GM23338 (cell line): ENCODE measurements around the gene ANTXR1. TPM values are rescaled to one million over a fixed set of nuclear protein-coding genes. Genes with fewer than 3 reads are reported as not detected.

Source experiments
- ATAC-seq: fragments of 200-7000 bp; cut with Tn5 transposase; 3 replicates; pipeline ENCODE4 v1.9.1; 2020
- DNase-seq: peaks from one replicate; pipeline ENCODE4 v3.0.0-alpha.2; 2015; ENCODE audit warnings: low spot score
- H2AFZ ChIP-seq: fragments of 200-600 bp; sonication (generic); 2 replicates; pipeline ENCODE4 v1.8.0; 2016; ENCODE audit warnings: antibody characterized with exemption, mild to moderate bottlenecking, moderate library complexity
- H3F3A ChIP-seq: fragments of 200-600 bp; sonication (generic); replicated peaks from 2 replicates; pipeline ENCODE4 v1.8.0; 2017; ENCODE audit warnings: antibody characterized with exemption, mixed run types, low read depth
- H3K27ac ChIP-seq: fragments of 200-600 bp; sonication (generic); 2 replicates; pipeline ENCODE4 v1.6.1; 2016; ENCODE audit warnings: low read depth
- H3K27me3 ChIP-seq: fragments of 200-600 bp; sonication (generic); 2 replicates; pipeline ENCODE4 v1.8.0; 2016; ENCODE audit warnings: mild to moderate bottlenecking, mixed run types, moderate library complexity; ENCODE audit not compliant: insufficient read depth
- H3K36me3 ChIP-seq: fragments of 200-600 bp; sonication (generic); 2 replicates; pipeline ENCODE4 v1.8.0; 2016; ENCODE audit warnings: mild to moderate bottlenecking; ENCODE audit not compliant: insufficient read depth
- H3K4me1 ChIP-seq: fragments of 200-600 bp; sonication (generic); 2 replicates; pipeline ENCODE4 v1.8.0; 2016; ENCODE audit warnings: mild to moderate bottlenecking, moderate library complexity; ENCODE audit not compliant: insufficient read depth
- H3K4me2 ChIP-seq: fragments of 200-600 bp; sonication (generic); 2 replicates; pipeline ENCODE4 v1.7.1; 2017; ENCODE audit warnings: mixed run types
- H3K4me3 ChIP-seq: fragments of 200-600 bp; sonication (generic); 2 replicates; pipeline ENCODE4 v1.6.1; 2016; ENCODE audit warnings: mixed run types
- H3K79me2 ChIP-seq: fragments of 200-600 bp; sonication (generic); replicated peaks from 2 replicates; pipeline ENCODE4 v1.8.0; 2017; ENCODE audit warnings: mild to moderate bottlenecking; ENCODE audit not compliant: insufficient read depth
- H3K9me2 ChIP-seq: fragments of 200-600 bp; sonication (generic); 2 replicates; pipeline ENCODE4 v1.8.0; 2017; ENCODE audit not compliant: insufficient read depth
- H4K20me1 ChIP-seq: fragments of 200-600 bp; sonication (generic); replicated peaks from 2 replicates; pipeline ENCODE4 v1.8.0; 2017; ENCODE audit warnings: mild to moderate bottlenecking; ENCODE audit not compliant: insufficient read depth
- H3K27ac Mint-ChIP-seq: 2 replicates; pipeline ENCODE4 v1.8.0; 2020; ENCODE audit warnings: inconsistent platforms, mild to moderate bottlenecking, moderate library complexity, mixed read lengths
- H3K27me3 Mint-ChIP-seq: 3 replicates; pipeline ENCODE4 v1.8.0; 2022; ENCODE audit warnings: low read depth, mild to moderate bottlenecking, moderate library complexity, mixed read lengths, inconsistent platforms; ENCODE audit not compliant: insufficient read depth, poor library complexity
- H3K36me3 Mint-ChIP-seq: 3 replicates; pipeline ENCODE4 v1.8.0; 2021; ENCODE audit warnings: low read depth, mild to moderate bottlenecking, inconsistent platforms, moderate library complexity, mixed read lengths
- H3K4me1 Mint-ChIP-seq: 3 replicates; pipeline ENCODE4 v1.8.0; 2020; ENCODE audit warnings: mild to moderate bottlenecking, inconsistent platforms, mixed read lengths
- H3K4me3 Mint-ChIP-seq: 3 replicates; pipeline ENCODE4 v1.8.0; 2021; ENCODE audit warnings: moderate library complexity, mild to moderate bottlenecking, inconsistent platforms, mixed read lengths
- H3K9me3 Mint-ChIP-seq: 3 replicates; pipeline ENCODE4 v1.8.0; 2020; ENCODE audit warnings: moderate library complexity, mild to moderate bottlenecking, inconsistent platforms, mixed read lengths
- EZH2 ChIP-seq: fragments of 200-600 bp; sonication (generic); IDR thresholded peaks from one replicate; pipeline ENCODE4 v1.8.0; 2017; ENCODE audit warnings: antibody characterized with exemption, mild to moderate bottlenecking, low read depth; ENCODE audit not compliant: unreplicated experiment
- EZH2phosphoT487 ChIP-seq: fragments of 200-600 bp; sonication (generic); IDR thresholded peaks from one replicate; pipeline ENCODE4 v1.8.1; 2018; ENCODE audit warnings: antibody characterized with exemption; ENCODE audit not compliant: unreplicated experiment
- JUNB ChIP-seq: IDR thresholded peaks from one replicate; pipeline ENCODE4 v1.6.1; 2016; ENCODE audit warnings: antibody characterized with exemption; ENCODE audit not compliant: unreplicated experiment
- POLR2AphosphoS5 ChIP-seq: IDR thresholded peaks from 2 replicates; pipeline ENCODE4 v1.6.1; 2016; ENCODE audit warnings: antibody characterized with exemption, low read depth
- STAT1 ChIP-seq: IDR thresholded peaks from one replicate; pipeline ENCODE4 v1.6.1; 2016; ENCODE audit warnings: antibody characterized with exemption; ENCODE audit not compliant: unreplicated experiment
- ZNF114 ChIP-seq: fragments of 250-450 bp; sonication (Bioruptor Pico); IDR thresholded peaks from 2 replicates; pipeline ENCODE4 v1.5.0; 2020; ENCODE audit warnings: mild to moderate bottlenecking, moderate library complexity
- ZNF331 ChIP-seq: fragments of 250-450 bp; sonication (Bioruptor Pico); IDR thresholded peaks from 2 replicates; pipeline ENCODE4 v1.5.0; 2020; ENCODE audit warnings: low read depth, mild to moderate bottlenecking, moderate library complexity
- polyA plus RNA-seq: library from polyadenylated mRNA; unstranded; fragments of >200 nt; fragmentation: Nextera tagmentation; extraction: Ambion mirVana; gene quantifications from 2 replicates; pipeline ENCODE4 v1.2.1, GENCODE V29; 2016
- total RNA-seq: library from RNA; depleted of rRNA; stranded (reverse); fragments of >200 nt; shearing (Covaris generic); gene quantifications from 2 replicates; pipeline ENCODE4 v1.2.3, GENCODE V29; 2014
- TF ChIP-seq, protein P1 (sequence below): fragments of 250-450 bp; sonication (Bioruptor Pico); IDR thresholded peaks from 2 replicates; pipeline ENCODE4 v1.5.0; 2020; ENCODE audit warnings: mild to moderate bottlenecking, moderate library complexity
- TF ChIP-seq, protein P2 (sequence below): IDR thresholded peaks from one replicate; pipeline ENCODE4 v1.6.1; 2018; ENCODE audit warnings: antibody characterized with exemption; ENCODE audit not compliant: unreplicated experiment
- TF ChIP-seq, protein P3 (sequence below): IDR thresholded peaks from 2 replicates; pipeline ENCODE4 v1.6.1; 2016; ENCODE audit warnings: antibody characterized with exemption

ANTXR1 gene
- total and polyA plus RNA-seq, 2 experiments from 2014 or later = 16.1 to 23.1 TPM

DNA sequence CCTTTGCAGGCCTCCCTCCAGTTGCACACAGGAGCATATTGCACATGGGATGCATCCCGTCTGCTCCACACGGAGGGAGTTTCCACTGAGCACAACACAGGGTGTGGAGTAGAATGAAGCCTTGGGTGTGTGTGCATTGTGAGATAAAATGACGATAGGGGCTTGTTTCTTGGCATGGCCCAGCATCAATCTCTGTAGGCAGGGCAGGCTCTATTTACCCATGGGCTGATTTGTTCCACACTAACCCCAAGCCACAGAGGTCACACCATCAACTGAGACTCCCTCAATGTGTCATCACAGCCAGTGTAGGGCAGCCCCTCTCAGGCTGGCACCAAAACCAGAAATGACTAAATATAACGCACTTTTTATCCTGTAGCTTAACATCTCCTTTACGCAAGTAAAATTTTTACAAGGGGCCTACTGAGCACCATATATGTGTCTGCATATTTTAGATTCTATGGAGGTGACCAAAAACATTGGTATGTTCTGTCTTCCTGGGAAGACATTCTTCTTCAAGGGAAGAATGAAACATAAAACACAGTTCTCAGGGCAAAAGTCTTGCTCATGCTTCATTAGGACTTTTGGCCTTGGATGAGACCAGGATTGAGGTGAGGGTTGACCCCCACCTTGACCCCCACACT, 41.3 kb upstream of the ANTXR1 start (continued):
- TF ChIP-seq, protein P1, sequence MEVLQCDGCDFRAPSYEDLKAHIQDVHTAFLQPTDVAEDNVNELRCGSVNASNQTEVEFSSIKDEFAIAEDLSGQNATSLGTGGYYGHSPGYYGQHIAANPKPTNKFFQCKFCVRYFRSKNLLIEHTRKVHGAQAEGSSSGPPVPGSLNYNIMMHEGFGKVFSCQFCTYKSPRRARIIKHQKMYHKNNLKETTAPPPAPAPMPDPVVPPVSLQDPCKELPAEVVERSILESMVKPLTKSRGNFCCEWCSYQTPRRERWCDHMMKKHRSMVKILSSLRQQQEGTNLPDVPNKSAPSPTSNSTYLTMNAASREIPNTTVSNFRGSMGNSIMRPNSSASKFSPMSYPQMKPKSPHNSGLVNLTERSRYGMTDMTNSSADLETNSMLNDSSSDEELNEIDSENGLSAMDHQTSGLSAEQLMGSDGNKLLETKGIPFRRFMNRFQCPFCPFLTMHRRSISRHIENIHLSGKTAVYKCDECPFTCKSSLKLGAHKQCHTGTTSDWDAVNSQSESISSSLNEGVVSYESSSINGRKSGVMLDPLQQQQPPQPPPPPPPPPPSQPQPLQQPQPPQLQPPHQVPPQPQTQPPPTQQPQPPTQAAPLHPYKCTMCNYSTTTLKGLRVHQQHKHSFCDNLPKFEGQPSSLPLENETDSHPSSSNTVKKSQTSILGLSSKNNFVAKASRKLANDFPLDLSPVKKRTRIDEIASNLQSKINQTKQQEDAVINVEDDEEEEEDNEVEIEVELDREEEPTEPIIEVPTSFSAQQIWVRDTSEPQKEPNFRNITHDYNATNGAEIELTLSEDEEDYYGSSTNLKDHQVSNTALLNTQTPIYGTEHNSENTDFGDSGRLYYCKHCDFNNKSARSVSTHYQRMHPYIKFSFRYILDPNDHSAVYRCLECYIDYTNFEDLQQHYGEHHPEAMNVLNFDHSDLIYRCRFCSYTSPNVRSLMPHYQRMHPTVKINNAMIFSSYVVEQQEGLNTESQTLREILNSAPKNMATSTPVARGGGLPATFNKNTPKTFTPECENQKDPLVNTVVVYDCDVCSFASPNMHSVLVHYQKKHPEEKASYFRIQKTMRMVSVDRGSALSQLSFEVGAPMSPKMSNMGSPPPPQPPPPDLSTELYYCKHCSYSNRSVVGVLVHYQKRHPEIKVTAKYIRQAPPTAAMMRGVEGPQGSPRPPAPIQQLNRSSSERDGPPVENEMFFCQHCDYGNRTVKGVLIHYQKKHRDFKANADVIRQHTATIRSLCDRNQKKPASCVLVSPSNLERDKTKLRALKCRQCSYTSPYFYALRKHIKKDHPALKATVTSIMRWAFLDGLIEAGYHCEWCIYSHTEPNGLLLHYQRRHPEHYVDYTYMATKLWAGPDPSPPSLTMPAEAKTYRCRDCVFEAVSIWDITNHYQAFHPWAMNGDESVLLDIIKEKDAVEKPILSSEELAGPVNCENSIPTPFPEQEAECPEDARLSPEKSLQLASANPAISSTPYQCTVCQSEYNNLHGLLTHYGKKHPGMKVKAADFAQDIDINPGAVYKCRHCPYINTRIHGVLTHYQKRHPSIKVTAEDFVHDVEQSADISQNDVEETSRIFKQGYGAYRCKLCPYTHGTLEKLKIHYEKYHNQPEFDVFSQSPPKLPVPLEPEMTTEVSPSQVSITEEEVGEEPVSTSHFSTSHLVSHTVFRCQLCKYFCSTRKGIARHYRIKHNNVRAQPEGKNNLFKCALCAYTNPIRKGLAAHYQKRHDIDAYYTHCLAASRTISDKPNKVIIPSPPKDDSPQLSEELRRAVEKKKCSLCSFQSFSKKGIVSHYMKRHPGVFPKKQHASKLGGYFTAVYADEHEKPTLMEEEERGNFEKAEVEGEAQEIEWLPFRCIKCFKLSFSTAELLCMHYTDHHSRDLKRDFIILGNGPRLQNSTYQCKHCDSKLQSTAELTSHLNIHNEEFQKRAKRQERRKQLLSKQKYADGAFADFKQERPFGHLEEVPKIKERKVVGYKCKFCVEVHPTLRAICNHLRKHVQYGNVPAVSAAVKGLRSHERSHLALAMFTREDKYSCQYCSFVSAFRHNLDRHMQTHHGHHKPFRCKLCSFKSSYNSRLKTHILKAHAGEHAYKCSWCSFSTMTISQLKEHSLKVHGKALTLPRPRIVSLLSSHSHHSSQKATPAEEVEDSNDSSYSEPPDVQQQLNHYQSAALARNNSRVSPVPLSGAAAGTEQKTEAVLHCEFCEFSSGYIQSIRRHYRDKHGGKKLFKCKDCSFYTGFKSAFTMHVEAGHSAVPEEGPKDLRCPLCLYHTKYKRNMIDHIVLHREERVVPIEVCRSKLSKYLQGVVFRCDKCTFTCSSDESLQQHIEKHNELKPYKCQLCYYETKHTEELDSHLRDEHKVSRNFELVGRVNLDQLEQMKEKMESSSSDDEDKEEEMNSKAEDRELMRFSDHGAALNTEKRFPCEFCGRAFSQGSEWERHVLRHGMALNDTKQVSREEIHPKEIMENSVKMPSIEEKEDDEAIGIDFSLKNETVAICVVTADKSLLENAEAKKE (CRISPR knock-in tag) = no peak
- TF ChIP-seq EZH2phosphoT487 = no peak
- TF ChIP-seq, protein P2, sequence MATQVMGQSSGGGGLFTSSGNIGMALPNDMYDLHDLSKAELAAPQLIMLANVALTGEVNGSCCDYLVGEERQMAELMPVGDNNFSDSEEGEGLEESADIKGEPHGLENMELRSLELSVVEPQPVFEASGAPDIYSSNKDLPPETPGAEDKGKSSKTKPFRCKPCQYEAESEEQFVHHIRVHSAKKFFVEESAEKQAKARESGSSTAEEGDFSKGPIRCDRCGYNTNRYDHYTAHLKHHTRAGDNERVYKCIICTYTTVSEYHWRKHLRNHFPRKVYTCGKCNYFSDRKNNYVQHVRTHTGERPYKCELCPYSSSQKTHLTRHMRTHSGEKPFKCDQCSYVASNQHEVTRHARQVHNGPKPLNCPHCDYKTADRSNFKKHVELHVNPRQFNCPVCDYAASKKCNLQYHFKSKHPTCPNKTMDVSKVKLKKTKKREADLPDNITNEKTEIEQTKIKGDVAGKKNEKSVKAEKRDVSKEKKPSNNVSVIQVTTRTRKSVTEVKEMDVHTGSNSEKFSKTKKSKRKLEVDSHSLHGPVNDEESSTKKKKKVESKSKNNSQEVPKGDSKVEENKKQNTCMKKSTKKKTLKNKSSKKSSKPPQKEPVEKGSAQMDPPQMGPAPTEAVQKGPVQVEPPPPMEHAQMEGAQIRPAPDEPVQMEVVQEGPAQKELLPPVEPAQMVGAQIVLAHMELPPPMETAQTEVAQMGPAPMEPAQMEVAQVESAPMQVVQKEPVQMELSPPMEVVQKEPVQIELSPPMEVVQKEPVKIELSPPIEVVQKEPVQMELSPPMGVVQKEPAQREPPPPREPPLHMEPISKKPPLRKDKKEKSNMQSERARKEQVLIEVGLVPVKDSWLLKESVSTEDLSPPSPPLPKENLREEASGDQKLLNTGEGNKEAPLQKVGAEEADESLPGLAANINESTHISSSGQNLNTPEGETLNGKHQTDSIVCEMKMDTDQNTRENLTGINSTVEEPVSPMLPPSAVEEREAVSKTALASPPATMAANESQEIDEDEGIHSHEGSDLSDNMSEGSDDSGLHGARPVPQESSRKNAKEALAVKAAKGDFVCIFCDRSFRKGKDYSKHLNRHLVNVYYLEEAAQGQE = no peak

DNA sequence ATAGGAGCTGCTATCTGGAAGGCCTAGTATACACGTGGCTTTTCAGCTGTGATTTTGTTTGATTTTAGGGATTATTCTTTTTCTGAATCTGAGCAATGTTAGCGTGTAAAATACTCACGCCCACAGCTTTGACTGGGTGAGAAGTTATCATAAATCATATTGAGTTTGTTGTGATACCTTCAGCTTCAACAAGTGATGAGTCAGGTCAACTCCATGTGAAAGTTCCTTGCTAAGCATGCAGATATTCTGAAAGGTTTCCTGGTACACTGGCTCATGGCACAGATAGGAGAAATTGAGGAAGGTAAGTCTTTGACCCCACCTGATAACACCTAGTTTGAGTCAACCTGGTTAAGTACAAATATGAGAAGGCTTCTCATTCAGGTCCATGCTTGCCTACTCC, 38.7 kb upstream of the ANTXR1 start, which contains the start of gene GKN1:
Gene GKN1 (plus strand): TSS at position 386 of the 400 bp plus-strand sequence. CDS start 42 bp downstream, outside the sequence.
- H2AFZ ChIP-seq = peak within 1 kb of the TSS; percentile 48; the same call in 1 of the 2 replicates
- H3K27ac ChIP-seq = no peak within 1 kb of the TSS
- H4K20me1 ChIP-seq = no peaks in the 10 kb centered on the region
- H3K4me2 ChIP-seq = no peak within 1 kb of the TSS
- Mint-ChIP-seq H3K4me3 (no peak within 1 kb of the TSS), H3K9me3 (no peaks in the 10 kb centered on the region), H3K4me1 (no peaks in the 10 kb centered on the region), H3K27ac (no peak within 1 kb of the TSS), H3K36me3 (no peaks in the 10 kb centered on the region), H3K27me3 (no peaks in the 10 kb centered on the region)
- H3K79me2 ChIP-seq = no peaks in the 10 kb centered on the region
- H3K36me3 ChIP-seq = no peaks in the 10 kb centered on the region
- H3K27me3 ChIP-seq = no peaks in the 10 kb centered on the region
- no peaks in the 10 kb centered on the region for H3F3A ChIP-seq
- H3K4me3 ChIP-seq = no peak within 1 kb of the TSS
- DNase-seq (no peak), ATAC-seq (no peak)
- H3K9me2 ChIP-seq = no peaks in the 10 kb centered on the region
- no peaks in the 10 kb centered on the region for H3K4me1 ChIP-seq
- TF ChIP-seq, protein P2 = no peak
- TF ChIP-seq EZH2phosphoT487 (no peak), POLR2AphosphoS5 (no peak), JUNB (no peak), STAT1 (no peak), EZH2 (no peak), ZNF331 (no peak), ZNF114 (CRISPR knock-in tag) (no peak)
- TF ChIP-seq, protein P3, sequence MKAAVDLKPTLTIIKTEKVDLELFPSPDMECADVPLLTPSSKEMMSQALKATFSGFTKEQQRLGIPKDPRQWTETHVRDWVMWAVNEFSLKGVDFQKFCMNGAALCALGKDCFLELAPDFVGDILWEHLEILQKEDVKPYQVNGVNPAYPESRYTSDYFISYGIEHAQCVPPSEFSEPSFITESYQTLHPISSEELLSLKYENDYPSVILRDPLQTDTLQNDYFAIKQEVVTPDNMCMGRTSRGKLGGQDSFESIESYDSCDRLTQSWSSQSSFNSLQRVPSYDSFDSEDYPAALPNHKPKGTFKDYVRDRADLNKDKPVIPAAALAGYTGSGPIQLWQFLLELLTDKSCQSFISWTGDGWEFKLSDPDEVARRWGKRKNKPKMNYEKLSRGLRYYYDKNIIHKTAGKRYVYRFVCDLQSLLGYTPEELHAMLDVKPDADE = no peak
